ENCODE results near the gene ANKMY1.

ANKMY1 gene

GRCh38 chr2:240557808-240558207 is at the start of gene ANKMY1:
TSS of gene ANKMY1 (minus strand) at chr2:240557988. CDS start at chr2:240557335, 653 bp downstream.
- peak in 18 of 56 donors; percentile 18 to 68 (median 53) for DNase-seq

GRCh38 chr2:240605867-240606743 is 48.3 kb upstream of the ANKMY1 start:
- no peak for DNase-seq

- no peak for DNase-seq
Measured at GRCh38 chr2:240604939-240605716, 47.3 kb upstream of the ANKMY1 start.

- peak in 53 of 56 donors; percentile 16 to 96 (median 70) for DNase-seq
Measured at GRCh38 chr2:240604291-240604938, 46.6 kb upstream of the ANKMY1 start.

DNA sequence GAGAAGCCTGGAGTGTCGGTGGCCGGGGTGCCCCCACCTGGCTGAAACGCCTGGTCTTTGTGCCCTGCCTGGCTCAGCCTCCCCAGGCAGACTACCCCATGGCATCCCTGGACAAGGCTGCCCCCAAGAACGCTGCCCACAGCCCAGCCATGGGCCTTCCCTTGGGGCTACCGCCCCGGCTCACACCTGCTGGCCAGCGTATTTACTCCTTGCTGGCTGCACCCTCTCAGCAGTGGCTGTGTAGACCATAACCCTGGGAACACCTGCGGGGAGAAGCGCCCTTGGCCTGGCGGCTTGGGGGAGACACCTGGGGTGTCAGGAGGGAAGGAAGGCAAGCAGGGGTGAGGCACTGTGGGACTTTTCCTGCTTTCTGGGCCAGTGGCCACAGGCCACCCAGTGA is 46.1 kb upstream of the ANKMY1 start:
- no peak for DNase-seq

DNA sequence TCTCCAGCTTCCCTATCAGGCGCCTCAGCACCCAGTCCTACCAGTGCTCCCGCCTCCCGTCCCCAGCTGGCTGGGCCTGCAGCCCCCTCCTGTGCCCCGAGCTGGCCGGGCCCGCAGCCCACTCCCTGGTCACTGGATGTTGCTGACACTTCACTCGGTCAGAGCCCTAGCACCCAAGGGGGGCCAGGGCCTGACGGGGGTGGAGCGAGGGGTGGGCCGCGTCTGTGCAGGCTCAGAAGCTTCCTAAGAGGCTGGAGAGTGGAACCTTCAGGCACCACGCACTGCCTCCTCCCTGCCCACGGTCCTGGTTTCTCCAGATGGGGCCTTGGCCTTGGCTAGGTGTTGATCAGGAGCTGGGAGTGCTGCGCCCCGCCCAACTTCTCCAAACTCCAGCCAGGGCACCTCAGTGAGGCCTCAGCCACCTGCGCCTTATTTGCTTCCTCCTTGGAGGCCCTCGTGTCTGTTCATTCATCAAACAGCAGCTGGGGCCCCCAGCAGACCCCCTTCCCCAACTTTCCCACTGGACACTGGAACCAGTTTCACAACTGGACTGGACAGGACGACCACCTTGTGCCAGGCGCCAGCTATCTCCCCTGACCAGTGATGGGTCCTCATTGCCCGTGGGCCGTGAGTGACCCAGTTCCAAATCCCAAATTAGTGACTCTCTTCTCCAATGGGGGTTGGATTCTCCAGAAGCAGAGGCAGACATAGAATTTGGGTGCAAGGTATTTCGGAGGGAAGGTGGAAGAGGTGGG is 45.5 kb upstream of the ANKMY1 start:
- DNase-seq: no peak

DNA sequence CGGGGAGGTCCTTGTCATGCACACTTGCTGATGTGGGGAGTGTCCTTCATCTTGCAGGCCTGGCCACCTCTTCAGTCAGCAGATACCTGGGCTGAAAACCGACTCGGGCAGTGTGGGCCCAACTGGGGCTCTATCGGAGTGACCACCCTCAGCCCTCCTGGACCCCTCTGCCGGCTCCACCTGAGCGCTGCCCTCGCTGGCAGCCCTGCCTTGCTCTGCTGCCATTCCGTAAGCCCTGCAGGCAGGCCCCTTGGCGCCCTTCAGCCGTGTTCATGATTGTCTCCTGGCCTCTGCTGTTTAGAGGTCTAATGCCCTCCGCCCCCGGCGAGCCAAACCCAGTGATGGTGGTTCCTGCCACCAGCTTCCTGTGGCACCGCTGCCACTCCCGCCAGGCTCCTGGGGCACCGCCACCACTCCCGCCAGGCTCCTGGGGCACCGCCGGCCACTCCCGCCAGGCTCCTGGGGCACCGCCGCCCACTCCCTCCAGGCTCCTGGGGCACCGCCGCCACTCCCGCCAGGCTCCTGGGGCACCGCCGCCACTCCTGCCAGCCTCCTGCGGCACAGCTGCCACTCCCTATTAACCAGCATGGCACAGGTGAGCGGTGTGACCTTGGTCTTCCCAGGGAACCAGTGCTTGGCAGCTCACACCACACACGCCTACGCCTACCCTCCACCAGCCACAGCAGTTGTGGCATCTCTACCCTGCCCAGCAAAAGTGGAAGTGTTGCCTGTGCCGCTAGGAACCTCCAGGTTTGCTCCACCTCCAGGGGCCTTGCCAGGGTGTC is 44.7 kb upstream of the ANKMY1 start:
- no peak for DNase-seq

- DNase-seq: no peak
Measured at GRCh38 chr2:240601831-240602160, 44.0 kb upstream of the ANKMY1 start.

DNA sequence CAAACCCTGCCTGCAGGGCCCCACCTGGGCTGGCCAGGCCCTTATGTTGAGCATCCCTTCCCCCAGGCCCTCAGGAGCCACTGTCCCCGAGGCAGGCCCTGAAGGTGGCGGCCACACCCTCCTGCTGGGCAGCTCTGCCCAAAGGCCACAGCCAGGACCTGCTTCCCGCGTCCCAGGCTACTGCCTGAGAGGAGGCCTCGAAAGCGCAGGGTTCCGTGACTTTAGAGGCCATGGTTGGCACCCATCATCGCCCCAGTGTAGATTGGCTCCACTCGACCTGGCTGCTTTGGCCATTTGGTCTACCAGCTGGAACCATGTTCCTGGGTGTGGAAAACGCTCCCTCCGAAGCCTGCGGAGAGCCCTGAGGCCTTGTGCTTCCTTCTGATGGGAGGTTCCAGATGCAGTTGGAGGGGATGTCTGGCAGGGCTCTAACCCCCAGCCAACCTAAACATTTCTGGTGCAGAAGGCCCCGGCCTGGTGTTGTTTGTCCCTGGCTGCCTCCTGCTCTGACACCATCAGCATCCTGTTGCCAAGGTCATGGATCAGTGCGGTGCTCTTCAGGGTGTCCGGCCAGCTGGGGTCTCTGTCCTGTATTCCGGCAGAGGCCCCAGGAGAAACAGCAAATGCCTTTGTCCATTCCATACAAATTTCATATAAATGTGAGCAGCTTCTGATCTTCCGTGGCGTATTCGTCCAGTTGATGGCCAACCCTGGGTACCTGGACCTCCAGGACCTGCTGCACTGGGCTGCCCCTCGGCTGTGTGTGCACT is 43.5 kb upstream of the ANKMY1 start:
- DNase-seq: no peak

DNA sequence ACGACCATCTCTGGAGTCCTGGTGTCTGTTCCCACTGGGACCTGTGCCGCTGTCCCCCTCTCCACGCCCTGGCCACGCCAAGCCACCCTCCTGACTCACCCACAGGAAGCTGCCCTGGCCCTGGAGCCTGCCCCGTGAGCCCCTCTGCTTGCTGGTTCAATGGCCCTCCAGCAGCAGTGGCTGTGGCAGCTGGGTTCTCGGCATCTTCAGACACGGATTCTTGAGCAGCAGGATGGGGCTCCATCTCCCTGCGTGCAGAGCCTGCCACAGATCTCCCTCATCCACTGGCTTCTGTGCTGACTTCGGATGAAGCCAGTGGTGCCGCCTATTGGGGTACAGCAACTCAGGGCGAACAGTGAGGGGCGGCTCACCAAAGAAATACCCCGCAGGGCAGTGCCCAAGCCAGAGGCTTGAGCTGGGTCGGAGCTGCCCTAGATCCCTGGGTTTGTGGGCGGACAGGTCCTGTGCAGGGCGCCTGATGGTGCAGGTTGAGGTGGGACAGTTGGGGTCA is 42.7 kb upstream of the ANKMY1 start:
- no peak for DNase-seq

DNA sequence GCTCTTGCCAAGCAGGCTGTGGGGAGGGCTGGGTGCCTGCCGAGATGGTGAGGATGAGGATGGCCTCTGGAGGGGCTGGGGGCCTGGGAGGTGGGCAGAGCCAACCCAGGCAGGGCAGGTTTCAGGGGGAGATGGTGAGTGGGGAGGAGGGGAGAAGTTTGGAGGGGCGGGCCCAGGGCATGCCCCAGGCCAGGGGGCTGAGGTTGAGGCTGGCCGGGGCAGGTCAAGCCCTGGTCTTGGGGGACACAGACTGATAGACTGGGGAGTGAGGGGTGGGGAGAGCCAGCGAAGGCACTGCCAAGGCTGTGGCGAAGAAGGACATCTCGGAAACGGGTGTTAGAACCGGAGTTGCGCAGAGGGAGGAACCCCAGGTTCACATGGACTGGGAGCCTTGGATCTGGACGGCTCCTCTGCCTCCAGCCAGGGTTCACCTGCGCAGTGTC is 41.4 kb upstream of the ANKMY1 start:
- no peak for DNase-seq

GRCh38 chr2:240598311-240598911 is 40.6 kb upstream of the ANKMY1 start:
- DNase-seq: no peak

GRCh38 chr2:240597419-240598181 is 39.8 kb upstream of the ANKMY1 start:
- no peak for DNase-seq

DNA sequence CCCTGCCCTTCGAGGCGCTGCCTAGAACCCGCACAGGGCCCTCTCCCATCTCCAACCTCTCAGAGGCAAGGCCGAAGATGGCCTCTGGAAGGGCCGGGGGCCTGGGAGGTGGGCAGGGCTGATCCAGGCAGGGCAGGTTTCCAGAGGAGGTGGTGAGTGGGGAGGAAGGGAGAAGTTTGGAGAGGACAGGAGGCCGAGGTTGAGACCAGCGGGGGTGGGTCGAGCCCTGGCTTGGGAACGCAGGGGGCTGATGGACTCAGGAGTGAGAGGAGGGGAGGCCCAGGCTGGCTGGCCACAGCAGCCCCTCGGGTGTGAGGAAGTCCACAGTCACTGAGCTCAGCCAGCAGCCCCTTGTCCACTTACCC is 39.2 kb upstream of the ANKMY1 start:
- DNase-seq: no peak

DNA sequence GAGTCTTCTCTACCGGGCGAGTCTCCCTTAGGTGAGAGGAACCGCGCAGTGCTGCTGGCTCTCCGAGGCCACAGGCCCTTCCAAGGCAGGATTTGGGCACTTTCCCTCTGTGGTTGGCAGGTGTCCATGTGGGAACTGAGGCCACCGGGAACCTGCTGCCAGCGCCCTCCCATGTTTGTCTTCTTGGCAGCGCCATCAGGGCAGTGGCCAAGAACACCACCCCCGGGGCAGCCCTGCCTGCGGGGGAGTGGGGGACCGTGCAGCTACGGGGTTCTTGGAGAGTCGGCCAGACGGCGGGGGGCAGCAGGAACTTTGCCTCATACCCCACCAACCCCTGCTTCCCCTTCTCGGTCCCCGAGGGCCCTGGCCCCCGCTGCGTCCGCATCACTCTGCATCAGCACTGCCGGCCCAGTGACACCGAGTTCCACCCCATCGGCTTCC is 38.7 kb upstream of the ANKMY1 start:
- peak in 42 of 56 donors; percentile 13 to 82 (median 55) for DNase-seq

GRCh38 chr2:240596080-240596460 is 38.3 kb upstream of the ANKMY1 start:
- DNase-seq: no peak

DNA sequence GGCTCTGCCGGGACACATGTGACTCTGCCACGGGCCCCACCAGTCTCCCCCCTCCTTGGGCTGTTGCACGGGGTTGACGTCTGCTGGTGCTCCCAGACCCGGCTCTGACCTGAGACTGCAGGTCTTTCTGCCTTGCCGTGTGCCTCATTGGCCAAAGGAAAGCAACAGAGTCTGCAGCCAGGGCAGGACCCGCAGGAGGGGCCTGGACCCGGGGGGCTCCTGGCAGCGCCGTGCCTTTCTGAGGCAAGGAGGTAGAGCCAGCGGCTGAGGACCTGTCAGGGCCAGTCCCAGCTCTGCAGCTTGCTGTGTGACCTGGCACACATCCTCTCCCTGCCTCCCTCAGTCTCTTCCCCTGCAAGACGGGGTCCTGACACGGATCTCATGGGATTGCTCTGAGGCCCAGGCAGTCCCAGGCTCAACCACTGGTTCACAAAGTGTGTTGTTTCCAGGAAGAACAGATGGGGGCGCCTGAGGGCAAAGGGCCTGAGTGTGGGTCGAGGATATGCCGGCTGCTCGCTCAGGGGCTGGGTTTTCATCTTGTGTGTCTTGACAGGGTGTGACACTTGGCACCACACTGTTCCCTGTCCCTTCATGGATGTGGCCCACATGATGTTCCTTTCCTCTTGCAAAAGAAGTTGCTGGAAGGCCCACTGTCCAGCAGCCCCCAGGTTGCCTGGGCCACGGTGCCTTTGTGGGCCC is 37.7 kb upstream of the ANKMY1 start:
- DNase-seq: peak in 2 of 56 donors; percentile 29 to 35

Data from amygdala (tissue), 56 donors.